BJ (cell line): ENCODE data around the gene KIF6. TPM values are rescaled to one million over a fixed set of nuclear protein-coding genes. Genes with fewer than 3 reads are reported as not detected.
A peak's percentile ranks its signal among the peaks of the same experiment; 100 is the strongest.

ENCODE experiments used
- CTCF ChIA-PET: fragments of 350-600 bp; formaldehyde crosslinking; extraction: SDS; loops from one replicate; lab custom pipeline; 2021; ENCODE audit warnings: antibody characterized with exemption, inconsistent platforms; lab: Yijun Ruan, JAX
- POLR2A ChIA-PET: fragments of 300-600 bp; sonication (Branson Sonifier 250); formaldehyde crosslinking; extraction: SDS; loops from one replicate; lab custom pipeline; 2021; ENCODE audit warnings: antibody characterized with exemption; lab: Charles Lee
- DNase-seq: peaks from one replicate; pipeline ENCODE4 v3.0.0-alpha.2; 2011; ENCODE audit warnings: low read depth
- H3K27me3 ChIP-seq: 2 replicates; pipeline ENCODE4 v1.6.0; 2011; ENCODE audit warnings: low read length; ENCODE audit not compliant: control insufficient read depth, insufficient read depth
- H3K36me3 ChIP-seq: 2 replicates; pipeline ENCODE4 v1.5.1; 2011; ENCODE audit warnings: low read length; ENCODE audit not compliant: control insufficient read depth, insufficient read depth
- H3K4me3 ChIP-seq: 2 replicates; pipeline ENCODE4 v1.5.1; 2011; ENCODE audit warnings: low read depth, mild to moderate bottlenecking, control low read depth, low read length
- polyA plus RNA-seq: library from polyadenylated mRNA; depleted of rRNA; stranded (reverse); fragments of >200 nt; gene quantifications from 2 replicates; pipeline ENCODE4 v1.2.3, GENCODE V29; 2011
- TF ChIP-seq, protein P1 (sequence below): IDR thresholded peaks from 2 replicates; pipeline ENCODE4 v1.5.1; 2011; ENCODE audit warnings: low read depth, mild to moderate bottlenecking, control low read depth, inconsistent platforms, low read length, moderate library complexity; ENCODE audit not compliant: insufficient read depth

The KIF6 gene
- polyA plus RNA-seq, 1 experiment: 0.56 TPM

DNA sequence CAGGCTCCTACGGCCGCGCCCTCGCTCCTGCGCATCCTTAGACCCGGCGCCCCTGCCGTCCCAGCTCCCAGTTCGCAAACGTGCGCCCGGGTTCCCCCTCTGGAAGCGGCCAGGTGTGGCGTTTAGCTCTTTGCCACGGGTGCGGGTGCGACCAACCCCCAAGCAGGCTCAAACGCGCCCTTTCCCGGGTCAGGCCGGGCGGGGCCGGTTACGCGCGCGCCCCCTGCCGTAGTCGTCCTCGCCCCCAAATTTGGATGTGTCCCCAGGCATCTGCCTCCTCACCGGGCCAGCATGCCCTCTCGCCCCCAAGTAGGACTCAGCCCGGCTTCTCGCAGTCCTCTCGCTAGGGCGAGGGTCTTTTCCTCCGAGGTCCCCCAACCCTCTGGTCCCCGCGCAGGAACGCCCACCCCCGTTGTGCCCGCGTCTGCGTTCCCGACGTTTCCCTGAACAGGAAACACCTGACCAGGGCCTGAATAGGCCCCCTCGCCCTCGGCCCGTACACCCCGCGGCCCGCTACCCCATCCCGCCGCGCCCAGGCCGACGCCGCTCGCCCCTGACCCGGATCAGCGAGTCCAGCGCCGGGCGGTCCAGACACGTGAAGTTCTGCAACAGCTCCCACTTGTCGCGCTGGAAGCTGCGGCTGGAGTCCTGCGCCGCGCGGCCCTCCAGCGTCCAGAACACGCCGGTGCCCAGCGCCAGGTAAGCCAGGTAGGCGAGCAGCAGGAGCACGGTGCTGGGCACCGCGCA lies 411.5 kb downstream of the KIF6 start:
- CTCF ChIA-PET: interaction anchor here (1.2 to 1.5 kb wide), 3 partner anchors 28 to 147 kb away, joined by 3 read pairs; no protein-coding TSS in a partner anchor

GRCh38 chr6:39312912-39313525 lies 412.2 kb downstream of the KIF6 start:
- H3K4me3 ChIP-seq: no peak overlapping the region
- H3K27me3 ChIP-seq: peaks cover 25% of the 10 kb centered on the region
- TF ChIP-seq, protein P1, sequence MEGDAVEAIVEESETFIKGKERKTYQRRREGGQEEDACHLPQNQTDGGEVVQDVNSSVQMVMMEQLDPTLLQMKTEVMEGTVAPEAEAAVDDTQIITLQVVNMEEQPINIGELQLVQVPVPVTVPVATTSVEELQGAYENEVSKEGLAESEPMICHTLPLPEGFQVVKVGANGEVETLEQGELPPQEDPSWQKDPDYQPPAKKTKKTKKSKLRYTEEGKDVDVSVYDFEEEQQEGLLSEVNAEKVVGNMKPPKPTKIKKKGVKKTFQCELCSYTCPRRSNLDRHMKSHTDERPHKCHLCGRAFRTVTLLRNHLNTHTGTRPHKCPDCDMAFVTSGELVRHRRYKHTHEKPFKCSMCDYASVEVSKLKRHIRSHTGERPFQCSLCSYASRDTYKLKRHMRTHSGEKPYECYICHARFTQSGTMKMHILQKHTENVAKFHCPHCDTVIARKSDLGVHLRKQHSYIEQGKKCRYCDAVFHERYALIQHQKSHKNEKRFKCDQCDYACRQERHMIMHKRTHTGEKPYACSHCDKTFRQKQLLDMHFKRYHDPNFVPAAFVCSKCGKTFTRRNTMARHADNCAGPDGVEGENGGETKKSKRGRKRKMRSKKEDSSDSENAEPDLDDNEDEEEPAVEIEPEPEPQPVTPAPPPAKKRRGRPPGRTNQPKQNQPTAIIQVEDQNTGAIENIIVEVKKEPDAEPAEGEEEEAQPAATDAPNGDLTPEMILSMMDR: no peak
- H3K36me3 ChIP-seq: no peaks in the 10 kb centered on the region
- POLR2A ChIA-PET: no interaction called here
- CTCF ChIA-PET: interaction anchor here (1.3 to 4.2 kb wide), 3 partner anchors 9 to 441 kb away, joined by 3 to 41 read pairs (median 8); no protein-coding TSS in a partner anchor
- DNase-seq: no peak

More for the DNA sequence above, 411.5 kb downstream of the KIF6 start:
- POLR2A ChIA-PET: no interaction called here
- Histone ChIP-seq H3K27me3 (peaks cover 25% of the 10 kb centered on the region), H3K4me3 (no peak overlapping the region), H3K36me3 (no peaks in the 10 kb centered on the region)
- DNase-seq: no peak
- TF ChIP-seq, protein P1: no peak

- DNase-seq: no peak
- TF ChIP-seq, protein P1: no peak
- CTCF ChIA-PET: interaction anchor here (0.6 to 4.2 kb wide), 18 partner anchors 8 to 851 kb away, joined by 3 to 55 read pairs (median 4); no protein-coding TSS in a partner anchor
Measured at GRCh38 chr6:39310542-39310941, 414.7 kb downstream of the KIF6 start.

DNA sequence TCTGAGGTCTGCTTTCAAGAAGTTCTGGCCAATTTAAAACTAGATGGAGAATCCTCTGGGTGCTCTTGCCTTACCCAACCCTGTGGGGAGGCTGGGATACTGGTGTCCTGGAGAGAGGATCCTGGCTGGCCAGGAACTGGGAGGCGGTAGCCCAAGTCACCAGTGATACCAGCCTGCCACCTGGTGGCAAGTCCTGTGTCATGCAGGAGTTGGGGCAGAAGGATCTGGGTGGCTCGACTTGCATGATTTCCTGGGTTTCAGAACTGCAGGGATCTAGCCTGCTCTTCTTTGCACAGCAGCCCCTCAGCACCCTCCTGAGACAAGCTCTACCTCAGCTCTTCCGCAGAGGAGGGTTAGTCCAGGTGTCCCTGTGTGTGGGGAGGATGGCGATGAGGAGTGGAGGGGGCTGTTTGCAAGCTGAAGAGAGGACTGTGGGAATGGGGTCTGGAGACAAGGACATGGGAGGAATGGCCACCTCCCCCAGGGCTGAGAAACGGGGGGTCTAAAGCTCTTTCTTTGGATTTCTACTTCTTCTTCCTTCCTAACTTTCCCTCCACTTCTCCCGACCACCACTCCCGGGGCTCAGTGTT lies 415.2 kb downstream of the KIF6 start:
- ChIA-PET CTCF (interaction anchor here (0.6 to 4.2 kb wide), 22 partner anchors 9 to 851 kb away, joined by 3 to 55 read pairs (median 4); no protein-coding TSS in a partner anchor), POLR2A (no interaction called here)
- Histone ChIP-seq H3K27me3 (peaks cover 20% of the 10 kb centered on the region), H3K4me3 (no peak overlapping the region), H3K36me3 (no peaks in the 10 kb centered on the region)
- DNase-seq: no peak
- TF ChIP-seq, protein P1: peak; percentile 88

More at GRCh38 chr6:39310542-39310941, 414.7 kb downstream of the KIF6 start:
- Histone ChIP-seq H3K27me3 (peaks cover 23% of the 10 kb centered on the region), H3K4me3 (no peak overlapping the region), H3K36me3 (no peaks in the 10 kb centered on the region)
- POLR2A ChIA-PET: no interaction called here

GRCh38 chr6:39307462-39307861 lies 417.7 kb downstream of the KIF6 start:
- CTCF ChIA-PET: interaction anchor here (0.9 to 10.7 kb wide), 7 partner anchors 8 to 438 kb away, joined by 3 to 136 read pairs (median 4); no protein-coding TSS in a partner anchor
- POLR2A ChIA-PET: no interaction called here
- TF ChIP-seq, protein P1: no peak
- Histone ChIP-seq H3K27me3 (no peaks in the 10 kb centered on the region; the same call in 1 of the 2 replicates), H3K36me3 (no peaks in the 10 kb centered on the region), H3K4me3 (no peak overlapping the region)
- DNase-seq: no peak
